SU-DHL-6 (cell line): ENCODE measurements around the gene PLXNA2.

Experiments used
- CTCF ChIP-seq: fragments of 200-600 bp; sonication (generic); IDR thresholded peaks from one replicate; pipeline ENCODE4 v1.5.1; 2017; ENCODE audit warnings: antibody characterized with exemption, mild to moderate bottlenecking, low read length, moderate library complexity; ENCODE audit not compliant: insufficient read depth, poor library complexity, severe bottlenecking
- EZH2phosphoT487 ChIP-seq: fragments of 200-600 bp; sonication (generic), shearing (Covaris generic); conservative IDR thresholded peaks from 2 replicates; pipeline ENCODE4 v1.6.1; 2018; ENCODE audit warnings: mild to moderate bottlenecking, antibody characterized with exemption, low read length, moderate library complexity, mixed read lengths

DNA sequence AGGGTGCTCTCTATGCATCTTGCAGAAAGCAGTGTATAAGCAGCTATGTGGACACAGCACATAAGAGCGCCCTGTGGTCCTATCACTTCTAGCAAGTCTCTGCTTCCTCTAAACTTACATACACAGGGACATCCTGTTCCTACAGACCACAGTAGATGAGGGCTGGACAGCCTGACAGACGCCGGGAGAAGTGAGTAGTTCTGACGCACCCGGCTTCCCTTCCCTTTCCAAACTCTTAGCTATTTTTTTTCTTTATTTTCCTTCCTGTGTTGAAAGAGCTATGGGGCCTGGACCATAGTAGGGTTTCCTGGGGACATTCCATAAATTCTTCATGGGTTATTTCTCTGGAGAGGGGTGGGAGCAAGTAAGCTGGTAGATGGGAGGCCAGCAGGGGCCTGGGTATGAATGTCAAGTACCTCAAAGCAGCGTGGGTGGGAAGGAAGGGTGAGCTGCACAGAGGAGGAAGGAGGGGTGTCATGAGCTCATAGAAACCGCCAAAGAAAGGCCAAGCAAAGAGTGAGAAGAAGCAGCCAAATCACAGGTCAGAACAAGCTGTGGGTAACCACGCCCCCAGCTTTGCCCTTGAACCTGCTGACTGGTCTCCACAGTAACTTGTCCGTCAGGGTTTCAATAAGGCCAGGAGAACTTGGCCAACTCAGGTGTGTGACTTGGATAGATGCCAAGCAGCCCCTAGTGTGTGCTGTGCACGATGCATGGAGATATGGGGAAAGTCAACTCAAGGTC is 36.6 kb downstream of the PLXNA2 start:
- TF ChIP-seq EZH2phosphoT487 = no peak
- no peak for TF ChIP-seq CTCF
